Mesodermal cell (in vitro differentiated cells): ENCODE results near the gene FAM117B.

Experiments
- H3K27ac ChIP-seq: 2 replicates; pipeline ENCODE4 v1.7.0; 2013; ENCODE audit warnings: mild to moderate bottlenecking, low read depth, low read length, moderate library complexity; ENCODE audit not compliant: severe bottlenecking
- H3K36me3 ChIP-seq: 2 replicates; pipeline ENCODE4 v1.7.1; 2013; ENCODE audit warnings: mild to moderate bottlenecking, low read length, moderate library complexity; ENCODE audit not compliant: control insufficient read depth, insufficient read depth
- H3K4me1 ChIP-seq: one replicate; pipeline ENCODE4 v1.7.1; 2013; ENCODE audit warnings: mild to moderate bottlenecking, low read length; ENCODE audit not compliant: insufficient read depth, control insufficient read depth, poor library complexity, severe bottlenecking
- H3K4me3 ChIP-seq: 2 replicates; pipeline ENCODE4 v1.7.0; 2013; ENCODE audit warnings: low read length, control low read depth, mild to moderate bottlenecking; ENCODE audit not compliant: insufficient read depth, poor library complexity, severe bottlenecking; ENCODE audit errors: extremely low read depth
- H3K9me3 ChIP-seq: 2 replicates; pipeline ENCODE4 v1.7.1; 2013; ENCODE audit warnings: mild to moderate bottlenecking, low read length, moderate library complexity; ENCODE audit not compliant: control insufficient read depth
- WGBS, 2 experiments: methylation state at CpG; one replicate each; pipeline ENCODE4 v1.1.5; 2013; ENCODE audit warnings: missing lambda C conversion rate in 2 of 2; ENCODE audit not compliant: insufficient coverage in 2 of 2; 5-methylcytosine and 5-hydroxymethylcytosine counted together

Gene FAM117B

GRCh38 chr2:202726070-202726469 lies 91.3 kb downstream of the FAM117B start:
- Histone ChIP-seq H3K36me3 (peaks cover 21% of the 10 kb centered on the region), H3K4me1 (no peaks in the 10 kb centered on the region), H3K27ac (no peak overlapping the region), H3K4me3 (no peak overlapping the region), H3K9me3 (no peaks in the 10 kb centered on the region)
- 88 to 100% methylated on average over 3 of the region's 3 CpGs for WGBS, 2 experiments

DNA sequence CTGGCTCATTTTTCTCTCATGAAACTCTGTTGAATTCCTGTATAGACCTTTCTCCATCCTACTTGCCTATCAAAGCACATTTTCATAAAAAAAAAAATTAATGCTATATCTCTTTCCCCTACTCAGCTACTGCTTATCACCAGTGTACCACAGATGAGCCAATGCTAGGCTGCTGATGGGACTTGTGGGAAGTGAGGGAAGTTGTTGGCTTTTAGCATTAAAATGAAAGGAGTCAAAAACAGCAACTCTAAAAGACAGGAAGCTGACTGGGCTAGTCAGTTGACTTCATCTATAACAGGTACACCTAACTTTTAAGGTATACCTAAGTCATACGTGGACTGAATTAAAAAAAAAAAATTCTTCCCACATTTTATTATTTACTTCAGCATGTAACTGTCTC lies 102.1 kb downstream of the FAM117B start:
- peaks cover 25% of the 10 kb centered on the region for H3K36me3 ChIP-seq
- no CpG with 5 or more reads among the region's 1 CpG for WGBS, 2 experiments
- no peaks in the 10 kb centered on the region for H3K4me1 ChIP-seq
- no peak overlapping the region for H3K27ac ChIP-seq
- no peak overlapping the region for H3K4me3 ChIP-seq
- peaks cover 6% of the 10 kb centered on the region for H3K9me3 ChIP-seq

- 80% methylated on average over 1 of the region's 1 CpG; no CpG with 5 or more reads in 1 of the 2 experiments for WGBS, 2 experiments
- peaks cover 23% of the 10 kb centered on the region for H3K36me3 ChIP-seq
- H3K27ac ChIP-seq, result no peak overlapping the region
- H3K4me3 ChIP-seq, result no peak overlapping the region
- peaks cover 5% of the 10 kb centered on the region for H3K9me3 ChIP-seq
- no peaks in the 10 kb centered on the region for H3K4me1 ChIP-seq
These were observed 108.8 kb downstream of the FAM117B start for GRCh38 chr2:202743613-202744012.

DNA sequence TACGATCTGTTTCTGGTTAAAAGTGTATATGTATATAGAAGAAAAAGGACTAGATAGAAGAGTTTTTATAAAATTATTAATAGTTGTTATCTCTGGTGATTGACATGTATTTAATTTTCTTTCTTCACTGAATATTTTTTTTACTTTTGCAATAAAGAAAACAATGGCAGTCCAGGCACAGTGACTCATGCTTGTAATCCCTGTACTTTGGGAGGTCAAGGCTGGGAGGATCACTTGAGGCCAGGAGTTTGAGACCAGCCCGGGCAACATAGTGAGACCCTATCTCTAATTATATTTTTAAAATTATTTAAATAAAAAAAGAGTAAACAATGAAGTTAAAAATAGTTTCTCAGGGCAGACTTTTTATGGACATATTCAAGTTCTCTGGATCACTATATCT lies 114.7 kb downstream of the FAM117B start:
- no peak overlapping the region for H3K4me3 ChIP-seq
- no peaks in the 10 kb centered on the region for H3K4me1 ChIP-seq
- peaks cover 6% of the 10 kb centered on the region for H3K9me3 ChIP-seq
- no peak overlapping the region for H3K27ac ChIP-seq
- peaks cover 3% of the 10 kb centered on the region for H3K36me3 ChIP-seq
- WGBS, 2 experiments, result 80% methylated on average over 1 of the region's 2 CpGs; no CpG with 5 or more reads in 1 of the 2 experiments

DNA sequence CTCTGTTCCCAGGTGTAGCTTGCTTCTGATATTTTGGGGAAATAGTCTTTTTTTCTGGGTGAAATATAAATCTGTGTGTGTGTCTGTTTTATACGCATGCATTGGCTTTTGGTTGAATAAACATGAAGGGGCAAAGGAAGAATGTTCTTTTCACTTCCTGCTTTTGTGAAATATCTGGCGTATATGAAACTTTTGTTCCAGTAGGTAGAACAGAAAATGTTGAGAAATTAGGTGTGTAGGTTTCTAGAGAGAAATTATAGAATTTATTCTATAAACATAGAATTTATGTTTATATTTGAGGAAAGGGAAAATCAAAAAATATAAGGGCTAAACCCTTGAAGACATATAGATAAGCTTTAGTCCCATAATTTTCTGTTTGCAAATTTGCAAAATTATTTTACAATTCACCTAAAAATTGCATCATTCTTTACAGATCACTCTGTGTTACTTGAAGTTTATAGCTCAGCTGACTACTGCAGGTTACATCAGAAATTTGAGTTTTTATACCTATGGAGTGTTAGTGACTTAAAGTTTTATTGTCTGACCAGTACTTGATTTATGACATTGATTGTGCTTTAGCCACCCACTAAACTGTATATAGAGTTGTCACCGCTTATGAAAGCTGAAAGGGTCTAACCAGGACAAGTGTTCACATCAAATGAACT lies 116.1 kb downstream of the FAM117B start:
- Histone ChIP-seq H3K4me1 (no peaks in the 10 kb centered on the region), H3K4me3 (no peak overlapping the region), H3K9me3 (peaks cover 6% of the 10 kb centered on the region), H3K27ac (no peak overlapping the region), H3K36me3 (peaks cover 6% of the 10 kb centered on the region)
- 100% methylated on average over 1 to 2 of the region's 3 CpGs for WGBS, 2 experiments

GRCh38 chr2:202752071-202752470 lies 117.3 kb downstream of the FAM117B start:
- peaks cover 6% of the 10 kb centered on the region for H3K9me3 ChIP-seq
- 100% methylated on average over 2 of the region's 2 CpGs; no CpG with 5 or more reads in 1 of the 2 experiments for WGBS, 2 experiments
- H3K36me3 ChIP-seq, result peaks cover 16% of the 10 kb centered on the region
- no peaks in the 10 kb centered on the region for H3K4me1 ChIP-seq
- H3K4me3 ChIP-seq, result no peak overlapping the region
- H3K27ac ChIP-seq, result no peak overlapping the region

GRCh38 chr2:202754936-202755335 lies 120.2 kb downstream of the FAM117B start:
- 83 to 100% methylated on average over 2 of the region's 6 CpGs for WGBS, 2 experiments
- Histone ChIP-seq H3K9me3 (peaks cover 6% of the 10 kb centered on the region), H3K4me1 (no peaks in the 10 kb centered on the region), H3K4me3 (no peak overlapping the region), H3K27ac (no peak overlapping the region), H3K36me3 (peaks cover 26% of the 10 kb centered on the region)

DNA sequence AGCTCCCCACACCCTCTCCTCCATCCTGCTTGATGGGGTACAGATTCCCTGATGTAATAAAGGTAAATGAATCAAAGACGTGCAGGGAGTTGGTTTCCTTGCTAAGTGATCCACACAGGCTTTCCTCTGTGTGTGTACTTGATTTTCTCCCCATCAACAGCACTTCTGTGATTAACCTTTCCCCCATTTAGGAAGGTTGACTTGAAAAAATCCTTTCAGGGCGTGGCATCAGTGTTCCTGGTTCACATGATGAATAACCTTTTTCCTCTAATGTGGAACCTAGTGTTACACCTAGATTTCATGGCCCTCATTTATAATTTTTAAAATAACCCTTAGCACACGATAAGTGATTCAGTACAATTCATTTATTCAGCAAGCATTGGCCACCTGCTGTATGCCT lies 121.8 kb downstream of the FAM117B start:
- H3K9me3 ChIP-seq, result peaks cover 6% of the 10 kb centered on the region
- 100% methylated on average over 2 of the region's 3 CpGs for WGBS, 2 experiments
- H3K36me3 ChIP-seq, result peaks cover 31% of the 10 kb centered on the region
- no peak overlapping the region for H3K4me3 ChIP-seq
- no peaks in the 10 kb centered on the region for H3K4me1 ChIP-seq
- no peak overlapping the region for H3K27ac ChIP-seq

GRCh38 chr2:202757339-202757738 lies 122.6 kb downstream of the FAM117B start:
- Histone ChIP-seq H3K4me1 (no peaks in the 10 kb centered on the region), H3K36me3 (peaks cover 31% of the 10 kb centered on the region), H3K27ac (no peak overlapping the region), H3K4me3 (no peak overlapping the region), H3K9me3 (peaks cover 6% of the 10 kb centered on the region)
- WGBS, 2 experiments, result 91 to 94% methylated on average over 2 to 3 of the region's 5 CpGs

- WGBS, 2 experiments, result no CpG with 5 or more reads among the region's 4 CpGs
- Histone ChIP-seq H3K9me3 (peaks cover 6% of the 10 kb centered on the region), H3K4me3 (no peak overlapping the region), H3K27ac (no peak overlapping the region), H3K4me1 (no peaks in the 10 kb centered on the region), H3K36me3 (peaks cover 31% of the 10 kb centered on the region)
These were observed 123.4 kb downstream of the FAM117B start for GRCh38 chr2:202758128-202758527.

- peaks cover 31% of the 10 kb centered on the region for H3K36me3 ChIP-seq
- no peak overlapping the region for H3K4me3 ChIP-seq
- H3K27ac ChIP-seq, result no peak overlapping the region
- WGBS, 2 experiments, result 100% methylated on average over 2 of the region's 2 CpGs
- no peaks in the 10 kb centered on the region for H3K4me1 ChIP-seq
- H3K9me3 ChIP-seq, result peaks cover 6% of the 10 kb centered on the region
These were observed 123.8 kb downstream of the FAM117B start for GRCh38 chr2:202758604-202759003.
